HG02852 (cell line): ENCODE measurements around the gene CISD1.
A peak's percentile ranks its signal among the peaks of the same experiment; 100 is the strongest.

ENCODE experiments used
- ATAC-seq: cut with Tn5 transposase; IDR thresholded peaks from one replicate; pipeline ENCODE4 v1.9.1; 2021; ENCODE audit warnings: mild to moderate bottlenecking, moderate library complexity; ENCODE audit not compliant: unreplicated experiment

CISD1 gene

GRCh38 chr10:58265249-58265648 lies 3.7 kb upstream of the CISD1 start:
- ATAC-seq: no peak

GRCh38 chr10:58266003-58266825 lies 2.7 kb upstream of the CISD1 start:
- ATAC-seq: peak; percentile 18

GRCh38 chr10:58266826-58267712 lies 1.9 kb upstream of the CISD1 start:
- peak; percentile 3 for ATAC-seq

- ATAC-seq: peak; percentile 56
Measured at GRCh38 chr10:58267713-58268453, 1.1 kb upstream of the CISD1 start, which contains the start of gene IPMK. IPMK (minus strand) TSS chr10:58267894; CDS start chr10:58267611, 283 bp downstream.

- peak; percentile 0 for ATAC-seq
Measured at GRCh38 chr10:58268454-58268945, 462 bp upstream of the CISD1 start.

GRCh38 chr10:58269782-58270290 lies 874 bp downstream of the CISD1 start:
- ATAC-seq: no peak

GRCh38 chr10:58275261-58275660 lies 6.3 kb downstream of the CISD1 start:
- no peak for ATAC-seq

GRCh38 chr10:58275908-58276307 lies 6.9 kb downstream of the CISD1 start:
- ATAC-seq: no peak

- ATAC-seq: no peak
Measured at GRCh38 chr10:58278274-58278961, 9.5 kb downstream of the CISD1 start.

- ATAC-seq: no peak
Measured at GRCh38 chr10:58278962-58279307, 10.0 kb downstream of the CISD1 start.

- no peak for ATAC-seq
Measured at GRCh38 chr10:58280477-58280876, 11.5 kb downstream of the CISD1 start.

- no peak for ATAC-seq
Measured at GRCh38 chr10:58281092-58281752, 12.3 kb downstream of the CISD1 start.

GRCh38 chr10:58282615-58283014 lies 13.7 kb downstream of the CISD1 start:
- peak; percentile 97 for ATAC-seq

- peak; percentile 89 for ATAC-seq
Measured at GRCh38 chr10:58291538-58292174, 22.7 kb downstream of the CISD1 start.

- ATAC-seq: no peak
Measured at GRCh38 chr10:58293989-58294388, 25.0 kb downstream of the CISD1 start.

GRCh38 chr10:58299580-58299979 lies 30.6 kb downstream of the CISD1 start:
- ATAC-seq: peak; percentile 92

GRCh38 chr10:58300676-58301075 lies 31.7 kb downstream of the CISD1 start:
- no peak for ATAC-seq

GRCh38 chr10:58302254-58302653 lies 33.3 kb downstream of the CISD1 start:
- ATAC-seq: no peak

- no peak for ATAC-seq
Measured at GRCh38 chr10:58304099-58304633, 35.2 kb downstream of the CISD1 start.
